OCI-LY1 (cell line): ENCODE results near the gene GNGT1.

Source experiments
- H2AFZ ChIP-seq: fragments of 200-600 bp; sonication (generic), shearing (Covaris generic); 2 replicates; pipeline ENCODE4 v1.6.0; 2014; ENCODE audit warnings: antibody characterized with exemption, mild to moderate bottlenecking, low read length
- H3F3A ChIP-seq: fragments of 200-600 bp; sonication (generic), shearing (Covaris generic); 2 replicates; pipeline ENCODE4 v1.6.0; 2014; ENCODE audit warnings: mild to moderate bottlenecking, antibody characterized with exemption, low read length, moderate library complexity; ENCODE audit not compliant: insufficient read depth
- H3K27ac ChIP-seq: fragments of 200-600 bp; sonication (generic); 2 replicates; pipeline ENCODE4 v1.5.1; 2014; ENCODE audit warnings: low read length, mixed run types, mild to moderate bottlenecking, low read depth; ENCODE audit not compliant: poor library complexity, severe bottlenecking
- H3K27me3 ChIP-seq: fragments of 200-600 bp; sonication (generic); 2 replicates; pipeline ENCODE4 v1.6.0; 2014; ENCODE audit warnings: antibody characterized with exemption, mild to moderate bottlenecking, low read length, moderate library complexity; ENCODE audit not compliant: insufficient read depth
- H3K36me3 ChIP-seq: fragments of 200-600 bp; sonication (generic); 2 replicates; pipeline ENCODE4 v1.6.1; 2014; ENCODE audit warnings: mild to moderate bottlenecking, antibody characterized with exemption, low read length, moderate library complexity, mixed read lengths; ENCODE audit not compliant: insufficient read depth
- H3K4me1 ChIP-seq: fragments of 200-600 bp; sonication (generic); 2 replicates; pipeline ENCODE4 v1.5.1; 2014; ENCODE audit warnings: mild to moderate bottlenecking, low read length, moderate library complexity; ENCODE audit not compliant: insufficient read depth, severe bottlenecking
- H3K4me2 ChIP-seq: fragments of 200-600 bp; sonication (generic), shearing (Covaris generic); 2 replicates; pipeline ENCODE4 v1.6.1; 2014; ENCODE audit warnings: low read length
- H3K4me3 ChIP-seq: fragments of 200-600 bp; sonication (generic); 2 replicates; pipeline ENCODE4 v1.5.1; 2014; ENCODE audit warnings: low read length, low read depth, mild to moderate bottlenecking, mixed read lengths; ENCODE audit not compliant: poor library complexity, severe bottlenecking
- H3K79me2 ChIP-seq: fragments of 200-600 bp; shearing (Covaris generic); 2 replicates; pipeline ENCODE4 v1.6.1; 2016; ENCODE audit warnings: mixed run types, low read length, mixed read lengths; ENCODE audit not compliant: insufficient read depth
- H3K9ac ChIP-seq: fragments of 200-600 bp; sonication (generic), shearing (Covaris generic); 2 replicates; pipeline ENCODE4 v1.6.1; 2014; ENCODE audit warnings: mild to moderate bottlenecking, low read length, mixed read lengths
- H3K9me2 ChIP-seq: fragments of 200-600 bp; sonication (generic), shearing (Covaris generic); 2 replicates; pipeline ENCODE4 v1.6.1; 2014; ENCODE audit warnings: low read depth, mild to moderate bottlenecking, low read length, mixed read lengths
- H3K9me3 ChIP-seq: fragments of 200-600 bp; shearing (Covaris generic); 2 replicates; pipeline ENCODE4 v1.6.1; 2014; ENCODE audit warnings: low read length, mixed read lengths
- H4K20me1 ChIP-seq: fragments of 200-600 bp; sonication (generic), shearing (Covaris generic); 2 replicates; pipeline ENCODE4 v1.6.0; 2016; ENCODE audit warnings: mild to moderate bottlenecking, low read length; ENCODE audit not compliant: insufficient read depth
- EZH2 ChIP-seq: fragments of 200-600 bp; sonication (generic), shearing (Covaris generic); IDR thresholded peaks from 2 replicates; pipeline ENCODE4 v1.8.0; 2017; ENCODE audit warnings: borderline replicate concordance, mixed run types, mild to moderate bottlenecking, antibody characterized with exemption, low read length, moderate library complexity, mixed read lengths
- TF ChIP-seq, protein P1 (sequence below): fragments of 200-600 bp; sonication (generic), shearing (Covaris generic); IDR thresholded peaks from 2 replicates; pipeline ENCODE4 v1.5.1; 2017; ENCODE audit warnings: mild to moderate bottlenecking, antibody characterized with exemption, low read length, moderate library complexity, mixed read lengths

Gene GNGT1

DNA sequence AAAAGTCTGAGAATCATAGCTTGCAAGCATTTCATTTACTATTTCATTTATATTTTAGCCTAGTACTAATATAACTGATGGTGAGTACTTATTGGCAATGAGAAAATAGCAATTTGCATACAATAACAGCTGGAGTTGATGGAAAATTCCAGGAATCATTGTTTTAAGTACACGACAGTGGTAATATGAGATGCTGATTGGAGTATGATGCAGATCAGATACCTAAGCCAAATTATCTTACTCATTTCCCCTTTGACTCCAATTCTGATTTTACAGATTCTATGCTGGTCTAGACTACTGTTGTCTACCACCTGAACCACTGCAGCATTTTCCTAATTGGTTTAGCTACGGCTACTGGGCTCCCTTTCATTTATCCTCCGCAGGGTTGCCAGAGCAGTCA is 51.8 kb downstream of the GNGT1 start:
- no peak overlapping the region for H3K4me2 ChIP-seq
- TF ChIP-seq, protein P1, sequence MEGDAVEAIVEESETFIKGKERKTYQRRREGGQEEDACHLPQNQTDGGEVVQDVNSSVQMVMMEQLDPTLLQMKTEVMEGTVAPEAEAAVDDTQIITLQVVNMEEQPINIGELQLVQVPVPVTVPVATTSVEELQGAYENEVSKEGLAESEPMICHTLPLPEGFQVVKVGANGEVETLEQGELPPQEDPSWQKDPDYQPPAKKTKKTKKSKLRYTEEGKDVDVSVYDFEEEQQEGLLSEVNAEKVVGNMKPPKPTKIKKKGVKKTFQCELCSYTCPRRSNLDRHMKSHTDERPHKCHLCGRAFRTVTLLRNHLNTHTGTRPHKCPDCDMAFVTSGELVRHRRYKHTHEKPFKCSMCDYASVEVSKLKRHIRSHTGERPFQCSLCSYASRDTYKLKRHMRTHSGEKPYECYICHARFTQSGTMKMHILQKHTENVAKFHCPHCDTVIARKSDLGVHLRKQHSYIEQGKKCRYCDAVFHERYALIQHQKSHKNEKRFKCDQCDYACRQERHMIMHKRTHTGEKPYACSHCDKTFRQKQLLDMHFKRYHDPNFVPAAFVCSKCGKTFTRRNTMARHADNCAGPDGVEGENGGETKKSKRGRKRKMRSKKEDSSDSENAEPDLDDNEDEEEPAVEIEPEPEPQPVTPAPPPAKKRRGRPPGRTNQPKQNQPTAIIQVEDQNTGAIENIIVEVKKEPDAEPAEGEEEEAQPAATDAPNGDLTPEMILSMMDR = no peak
- no peak for TF ChIP-seq EZH2
- H3K36me3 ChIP-seq = no peaks in the 10 kb centered on the region
- H2AFZ ChIP-seq = no peak overlapping the region
- no peak overlapping the region for H3K9ac ChIP-seq
- H3K9me3 ChIP-seq = no peaks in the 10 kb centered on the region
- H3K9me2 ChIP-seq = no peaks in the 10 kb centered on the region
- peaks cover 28% of the 10 kb centered on the region for H3K4me1 ChIP-seq
- H3K27me3 ChIP-seq = no peaks in the 10 kb centered on the region
- H3K79me2 ChIP-seq = no peaks in the 10 kb centered on the region
- H3F3A ChIP-seq = no peaks in the 10 kb centered on the region
- H3K4me3 ChIP-seq = no peak overlapping the region
- no peak overlapping the region for H3K27ac ChIP-seq
- H4K20me1 ChIP-seq = no peaks in the 10 kb centered on the region

DNA sequence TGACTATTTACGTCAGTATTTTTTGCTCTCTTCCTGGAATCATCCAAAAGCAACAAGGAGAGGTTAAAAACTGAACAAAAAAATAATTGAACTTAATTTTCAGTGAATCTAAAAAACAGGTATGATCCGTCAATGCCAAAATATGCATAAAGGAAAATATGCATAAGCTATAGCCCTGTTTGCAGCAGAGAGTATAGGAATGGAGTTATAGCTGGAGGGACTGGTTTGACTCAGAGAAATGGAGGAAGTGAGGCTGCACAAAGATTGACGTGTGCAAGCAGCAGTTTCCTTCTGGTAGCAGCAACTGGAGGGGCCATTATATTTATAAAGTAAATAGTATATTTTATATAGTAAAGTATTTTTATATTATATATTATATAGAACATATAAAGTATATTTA is 52.3 kb downstream of the GNGT1 start:
- no peaks in the 10 kb centered on the region for H3K9me3 ChIP-seq
- no peaks in the 10 kb centered on the region for H3F3A ChIP-seq
- no peaks in the 10 kb centered on the region for H4K20me1 ChIP-seq
- H3K27ac ChIP-seq = no peak overlapping the region
- H2AFZ ChIP-seq = no peak overlapping the region
- no peaks in the 10 kb centered on the region for H3K79me2 ChIP-seq
- no peaks in the 10 kb centered on the region for H3K36me3 ChIP-seq
- peaks cover 28% of the 10 kb centered on the region for H3K4me1 ChIP-seq
- TF ChIP-seq, protein P1 = no peak
- no peak for TF ChIP-seq EZH2
- H3K9ac ChIP-seq = no peak overlapping the region
- no peak overlapping the region for H3K4me2 ChIP-seq
- H3K9me2 ChIP-seq = no peaks in the 10 kb centered on the region
- H3K4me3 ChIP-seq = no peak overlapping the region
- no peaks in the 10 kb centered on the region for H3K27me3 ChIP-seq
